K562 (cell line): ENCODE results near the gene DEPP1. TPM values are rescaled to one million over a fixed set of nuclear protein-coding genes. Genes with fewer than 3 reads are reported as not detected.

Experiments
- KDM1A ChIP-seq, 2 experiments: fragments of 450-650 bp; IDR thresholded peaks; 2 replicates each; pipeline ENCODE4 v1.6.1; 2016; ENCODE audit warnings: mild to moderate bottlenecking in 2 of 2
- MEIS2 ChIP-seq: fragments of 450-650 bp; IDR thresholded peaks from 2 replicates; pipeline ENCODE4 v1.6.1; 2014; ENCODE audit warnings: mild to moderate bottlenecking; ENCODE audit not compliant: partially characterized antibody
- RUNX1 ChIP-seq: sonication (generic); IDR thresholded peaks from 2 replicates; pipeline ENCODE4 v1.6.1; 2016; ENCODE audit warnings: antibody characterized with exemption, low read depth
- polyA plus RNA-seq, 8 experiments: library from polyadenylated mRNA; depleted of rRNA in 4 of 8; stranded (reverse) in 5 of 8; unstranded in 3 of 8; fragments of >200 nt; fragmentation: Nextera tagmentation in 2 of 8; fragmentation: Illumina TruSeq in 1 of 8; extraction: Ambion mirVana in 2 of 8; extraction: Trizol in 1 of 8; gene quantifications; 2 replicates each; pipeline versions ENCODE4 v1.2.1 to v1.2.3, GENCODE V29; 2011 to 2014; ENCODE audit warnings: inconsistent platforms in 1 of 8, missing spikeins in 1 of 8
- total RNA-seq, 7 experiments: library from RNA; depleted of rRNA in 6 of 7; stranded (reverse); fragments of >200 nt in 6 of 7; fragmentation: Illumina TruSeq in 2 of 7; extraction: Trizol in 2 of 7; gene quantifications; 2 replicates each; pipeline versions ENCODE4 v1.2.1 to v1.2.3, GENCODE V29; 2011 to 2021; ENCODE audit warnings: low replicate concordance in 1 of 7
- TF ChIP-seq, protein P1 (sequence below): fragments of 450-650 bp; formaldehyde crosslinking; IDR thresholded peaks from 2 replicates; pipeline ENCODE4 v1.4.0; 2020; ENCODE audit warnings: mild to moderate bottlenecking, moderate library complexity
- TF ChIP-seq, protein P2 (sequence below): fragments of 150-350 bp; conservative IDR thresholded peaks from 2 replicates; pipeline ENCODE4 v1.6.1; 2014; ENCODE audit warnings: low read length

DEPP1 gene
- total and polyA plus RNA-seq, 9 of the 15 experiments (the other 6 are each of a cell fraction or from before 2014, with no cell fraction given): 0.04 to 0.54 (median 0.20) TPM; not detected in 1

DNA sequence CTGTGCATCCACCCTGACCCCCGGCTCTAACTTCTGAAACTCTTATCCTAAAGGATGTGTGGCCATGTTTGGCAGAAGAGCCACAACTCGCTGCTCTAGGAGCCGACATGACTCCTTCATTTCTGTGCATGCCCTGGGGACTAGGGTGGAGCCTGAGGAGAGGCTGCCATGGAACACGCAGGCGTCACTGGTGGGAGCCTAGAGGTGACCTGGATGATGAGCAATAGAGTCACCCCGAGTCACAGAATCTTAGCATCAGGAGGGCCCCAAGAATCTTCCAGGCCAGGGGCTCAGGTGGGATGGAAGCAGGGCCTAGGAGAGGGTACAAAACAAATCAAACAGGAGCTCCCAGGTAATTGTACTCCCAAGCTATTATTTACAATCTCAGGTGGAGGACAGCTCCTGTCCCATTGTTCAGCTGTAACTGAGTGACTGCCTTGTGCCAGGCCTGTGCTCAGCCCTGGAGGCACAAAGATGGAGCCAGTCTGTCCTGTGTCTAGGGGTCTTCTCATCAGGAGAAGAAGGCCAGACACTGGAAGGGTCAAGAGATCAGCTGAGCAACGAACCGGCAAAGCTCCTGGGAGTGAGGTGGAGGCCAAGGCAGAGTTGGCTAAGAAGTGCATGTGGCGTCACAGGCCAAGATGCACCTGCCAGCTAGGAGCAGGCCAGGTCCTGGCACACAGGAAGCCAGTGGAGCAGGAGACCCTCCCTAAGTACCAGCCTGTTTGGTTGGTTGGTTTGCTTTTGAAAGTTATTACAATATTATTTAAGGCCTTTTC is 16.3 kb upstream of the DEPP1 start (continued):
- TF ChIP-seq KDM1A (IDR thresholded peaks at IDR 0.05) (no peak), RUNX1 (no peak), MEIS2 (no peak)
- TF ChIP-seq, protein P1, sequence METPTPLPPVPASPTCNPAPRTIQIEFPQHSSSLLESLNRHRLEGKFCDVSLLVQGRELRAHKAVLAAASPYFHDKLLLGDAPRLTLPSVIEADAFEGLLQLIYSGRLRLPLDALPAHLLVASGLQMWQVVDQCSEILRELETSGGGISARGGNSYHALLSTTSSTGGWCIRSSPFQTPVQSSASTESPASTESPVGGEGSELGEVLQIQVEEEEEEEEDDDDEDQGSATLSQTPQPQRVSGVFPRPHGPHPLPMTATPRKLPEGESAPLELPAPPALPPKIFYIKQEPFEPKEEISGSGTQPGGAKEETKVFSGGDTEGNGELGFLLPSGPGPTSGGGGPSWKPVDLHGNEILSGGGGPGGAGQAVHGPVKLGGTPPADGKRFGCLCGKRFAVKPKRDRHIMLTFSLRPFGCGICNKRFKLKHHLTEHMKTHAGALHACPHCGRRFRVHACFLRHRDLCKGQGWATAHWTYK (CRISPR knock-in tag): no peak
- TF ChIP-seq, protein P2, sequence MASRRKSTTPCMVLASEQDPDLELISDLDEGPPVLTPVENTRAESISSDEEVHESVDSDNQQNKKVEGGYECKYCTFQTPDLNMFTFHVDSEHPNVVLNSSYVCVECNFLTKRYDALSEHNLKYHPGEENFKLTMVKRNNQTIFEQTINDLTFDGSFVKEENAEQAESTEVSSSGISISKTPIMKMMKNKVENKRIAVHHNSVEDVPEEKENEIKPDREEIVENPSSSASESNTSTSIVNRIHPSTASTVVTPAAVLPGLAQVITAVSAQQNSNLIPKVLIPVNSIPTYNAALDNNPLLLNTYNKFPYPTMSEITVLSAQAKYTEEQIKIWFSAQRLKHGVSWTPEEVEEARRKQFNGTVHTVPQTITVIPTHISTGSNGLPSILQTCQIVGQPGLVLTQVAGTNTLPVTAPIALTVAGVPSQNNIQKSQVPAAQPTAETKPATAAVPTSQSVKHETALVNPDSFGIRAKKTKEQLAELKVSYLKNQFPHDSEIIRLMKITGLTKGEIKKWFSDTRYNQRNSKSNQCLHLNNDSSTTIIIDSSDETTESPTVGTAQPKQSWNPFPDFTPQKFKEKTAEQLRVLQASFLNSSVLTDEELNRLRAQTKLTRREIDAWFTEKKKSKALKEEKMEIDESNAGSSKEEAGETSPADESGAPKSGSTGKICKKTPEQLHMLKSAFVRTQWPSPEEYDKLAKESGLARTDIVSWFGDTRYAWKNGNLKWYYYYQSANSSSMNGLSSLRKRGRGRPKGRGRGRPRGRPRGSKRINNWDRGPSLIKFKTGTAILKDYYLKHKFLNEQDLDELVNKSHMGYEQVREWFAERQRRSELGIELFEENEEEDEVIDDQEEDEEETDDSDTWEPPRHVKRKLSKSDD: no peak
